Measurements from ENCODE around the gene LBP. TPM values are rescaled to one million over a fixed set of nuclear protein-coding genes. Genes with fewer than 3 reads are reported as not detected.

LBP gene
- total RNA-seq, 1 donor from 2014 or later, result not detected

- Mint-ChIP-seq H3K36me3 (ENCODE audit: low read depth) (no peaks in the 10 kb centered on the region), H3K9me3 (no peaks in the 10 kb centered on the region), H3K27ac (no peak overlapping the region), H3K4me1 (ENCODE audit: low read depth) (no peaks in the 10 kb centered on the region), H3K27me3 (ENCODE audit: insufficient read depth) (peaks cover 2% of the 10 kb centered on the region), H3K4me3 (no peak overlapping the region)
- intact Hi-C loops (cut with micrococcal nuclease), result no loop called here
- DNase-seq (ENCODE audit: low spot score), result no peak
These were observed 2.8 kb upstream of the LBP start for GRCh38 chr20:38343311-38344106.

GRCh38 chr20:38344107-38344701 lies 2.1 kb upstream of the LBP start:
- intact Hi-C loops (cut with micrococcal nuclease), result no loop called here
- H3K36me3 Mint-ChIP-seq (ENCODE audit: low read depth), result no peaks in the 10 kb centered on the region
- DNase-seq (ENCODE audit: low spot score), result no peak
- no peaks in the 10 kb centered on the region for H3K9me3 Mint-ChIP-seq
- no peak overlapping the region for H3K4me3 Mint-ChIP-seq
- no peak overlapping the region for H3K27ac Mint-ChIP-seq
- no peaks in the 10 kb centered on the region for H3K4me1 Mint-ChIP-seq (ENCODE audit: low read depth)
- H3K27me3 Mint-ChIP-seq (ENCODE audit: insufficient read depth), result peaks cover under 1% of the 10 kb centered on the region

GRCh38 chr20:38345643-38346042 lies 639 bp upstream of the LBP start:
- H3K4me3 Mint-ChIP-seq, result no peak overlapping the region
- peaks cover 3% of the 10 kb centered on the region for H3K27me3 Mint-ChIP-seq (ENCODE audit: insufficient read depth)
- H3K9me3 Mint-ChIP-seq, result no peaks in the 10 kb centered on the region
- no peak overlapping the region for H3K27ac Mint-ChIP-seq
- H3K36me3 Mint-ChIP-seq (ENCODE audit: low read depth), result no peaks in the 10 kb centered on the region
- intact Hi-C loops (cut with micrococcal nuclease), result no loop called here
- no peak for DNase-seq (ENCODE audit: low spot score)
- no peaks in the 10 kb centered on the region for H3K4me1 Mint-ChIP-seq (ENCODE audit: low read depth)

- Mint-ChIP-seq H3K4me1 (ENCODE audit: low read depth) (no peaks in the 10 kb centered on the region), H3K36me3 (ENCODE audit: low read depth) (no peaks in the 10 kb centered on the region), H3K9me3 (no peaks in the 10 kb centered on the region), H3K27ac (no peak overlapping the region), H3K27me3 (ENCODE audit: insufficient read depth) (peaks cover 3% of the 10 kb centered on the region), H3K4me3 (no peak overlapping the region)
- intact Hi-C loops (cut with micrococcal nuclease), result no loop called here
- no peak for DNase-seq (ENCODE audit: low spot score)
These were observed 459 bp downstream of the LBP start for GRCh38 chr20:38346741-38347140.

GRCh38 chr20:38349856-38350255 lies 3.6 kb downstream of the LBP start:
- Mint-ChIP-seq H3K36me3 (ENCODE audit: low read depth) (no peaks in the 10 kb centered on the region), H3K27ac (no peak overlapping the region), H3K4me1 (ENCODE audit: low read depth) (no peaks in the 10 kb centered on the region), H3K4me3 (no peak overlapping the region), H3K9me3 (no peaks in the 10 kb centered on the region), H3K27me3 (ENCODE audit: insufficient read depth) (peaks cover 3% of the 10 kb centered on the region)
- intact Hi-C loops (cut with micrococcal nuclease), result no loop called here
- no peak for DNase-seq (ENCODE audit: low spot score)

GRCh38 chr20:38350879-38351775 lies 4.8 kb downstream of the LBP start:
- Mint-ChIP-seq H3K4me3 (no peak overlapping the region), H3K4me1 (ENCODE audit: low read depth) (no peaks in the 10 kb centered on the region), H3K36me3 (ENCODE audit: low read depth) (no peaks in the 10 kb centered on the region), H3K9me3 (peaks cover under 1% of the 10 kb centered on the region), H3K27ac (no peak overlapping the region), H3K27me3 (ENCODE audit: insufficient read depth) (peaks cover 3% of the 10 kb centered on the region)
- no peak for DNase-seq (ENCODE audit: low spot score)
- intact Hi-C loops (cut with micrococcal nuclease), result no loop called here

GRCh38 chr20:38353316-38353715 lies 7.0 kb downstream of the LBP start:
- H3K27ac Mint-ChIP-seq, result no peak overlapping the region
- H3K9me3 Mint-ChIP-seq, result peaks cover 4% of the 10 kb centered on the region
- peaks cover 3% of the 10 kb centered on the region for H3K27me3 Mint-ChIP-seq (ENCODE audit: insufficient read depth)
- intact Hi-C loops (cut with micrococcal nuclease), result no loop called here
- DNase-seq (ENCODE audit: low spot score), result no peak
- H3K36me3 Mint-ChIP-seq (ENCODE audit: low read depth), result no peaks in the 10 kb centered on the region
- peaks cover 5% of the 10 kb centered on the region for H3K4me1 Mint-ChIP-seq (ENCODE audit: low read depth)
- no peak overlapping the region for H3K4me3 Mint-ChIP-seq

- Mint-ChIP-seq H3K9me3 (peaks cover 4% of the 10 kb centered on the region), H3K4me3 (no peak overlapping the region), H3K4me1 (ENCODE audit: low read depth) (peaks cover 5% of the 10 kb centered on the region), H3K27ac (no peak overlapping the region), H3K36me3 (ENCODE audit: low read depth) (no peaks in the 10 kb centered on the region), H3K27me3 (ENCODE audit: insufficient read depth) (peaks cover 3% of the 10 kb centered on the region)
- intact Hi-C loops (cut with micrococcal nuclease), result no loop called here
- no peak for DNase-seq (ENCODE audit: low spot score)
These were observed 7.9 kb downstream of the LBP start for GRCh38 chr20:38354227-38354626.

- Mint-ChIP-seq H3K36me3 (ENCODE audit: low read depth) (no peaks in the 10 kb centered on the region), H3K9me3 (peaks cover 4% of the 10 kb centered on the region), H3K4me1 (ENCODE audit: low read depth) (peaks cover 5% of the 10 kb centered on the region), H3K27ac (no peak overlapping the region), H3K4me3 (no peak overlapping the region), H3K27me3 (ENCODE audit: insufficient read depth) (no peaks in the 10 kb centered on the region)
- DNase-seq (ENCODE audit: low spot score), result no peak
- intact Hi-C loops (cut with micrococcal nuclease), result no loop called here
These were observed 9.1 kb downstream of the LBP start for GRCh38 chr20:38355161-38356012.

- Mint-ChIP-seq H3K36me3 (ENCODE audit: low read depth) (no peaks in the 10 kb centered on the region), H3K4me3 (no peak overlapping the region), H3K27ac (no peak overlapping the region), H3K27me3 (ENCODE audit: insufficient read depth) (no peaks in the 10 kb centered on the region), H3K9me3 (peaks cover 4% of the 10 kb centered on the region), H3K4me1 (ENCODE audit: low read depth) (peaks cover 5% of the 10 kb centered on the region)
- intact Hi-C loops (cut with micrococcal nuclease), result no loop called here
- no peak for DNase-seq (ENCODE audit: low spot score)
These were observed 11.4 kb downstream of the LBP start for GRCh38 chr20:38357653-38358207.

GRCh38 chr20:38358556-38358955 lies 12.3 kb downstream of the LBP start:
- no peak for DNase-seq (ENCODE audit: low spot score)
- peaks cover 4% of the 10 kb centered on the region for H3K9me3 Mint-ChIP-seq
- H3K4me3 Mint-ChIP-seq, result no peak overlapping the region
- H3K4me1 Mint-ChIP-seq (ENCODE audit: low read depth), result peaks cover 5% of the 10 kb centered on the region
- intact Hi-C loops (cut with micrococcal nuclease), result no loop called here
- H3K36me3 Mint-ChIP-seq (ENCODE audit: low read depth), result no peaks in the 10 kb centered on the region
- H3K27me3 Mint-ChIP-seq (ENCODE audit: insufficient read depth), result no peaks in the 10 kb centered on the region
- no peak overlapping the region for H3K27ac Mint-ChIP-seq
